Heart left ventricle (tissue), 13 donors: ENCODE results near the gene BEST1.

Source experiments
- CTCF ChIP-seq, 12 donors: fragments of 200-600 bp; sonication (generic) in 4 of 12; IDR thresholded peaks; one replicate each; pipeline versions ENCODE4 v1.5.0 to v1.8.0; 2018 to 2022; ENCODE audit warnings: antibody characterized with exemption in 12 of 12, mild to moderate bottlenecking in 5 of 12
- POLR2A ChIP-seq, 2 donors: fragments of 450-650 bp; IDR thresholded peaks; one replicate each; pipeline ENCODE4 v1.6.1; 2017; ENCODE audit warnings: antibody characterized with exemption in 2 of 2, mild to moderate bottlenecking in 2 of 2, moderate library complexity in 2 of 2
- donor health status: ischemic (EF 13 %, LVEDD 7.1; RV severe dilation, severe dysfunction).
- donor health status: DM: no; HTN: yes; CAD: no.
- donor health status: DM: no; HTN: no; CAD: no.
- donor health status: ischemic (EF 25% LVEDD 6.9; RV normal size, moderate dysfunction).
- donor health status: ischemic (EF 25% LVEDD 5.7; RV mildly dilated, moderate dysfunction).
- donor health status: ischemic (EF 35%, LVEDD 5.7; RV mildly dilated, moderate dysfunction).
- donor health status: nonischemic (EF 11% LVEDD 7.7; RV severe dilation, severe dysfunction).
- donor health status: DM: yes; HTN: yes; CAD: no.
- donor health status: PGD.
- donor health status: ischemic (EF 29% LVEDD 5.4; RV normal size, mild dysfunction).
- donor health status: nonischemic (EF 23%, LVEDD 6.1; RV moderate dilation, normal function).

- TF ChIP-seq POLR2A (IDR thresholded peaks at IDR 0.05) = no peak
- no peak for TF ChIP-seq CTCF (IDR thresholded peaks at IDR 0.05)
Observed at GRCh38 chr11:61972112-61972671, 22.0 kb downstream of the BEST1 start.
